ENCODE data around the gene SMARCE1.

DNA sequence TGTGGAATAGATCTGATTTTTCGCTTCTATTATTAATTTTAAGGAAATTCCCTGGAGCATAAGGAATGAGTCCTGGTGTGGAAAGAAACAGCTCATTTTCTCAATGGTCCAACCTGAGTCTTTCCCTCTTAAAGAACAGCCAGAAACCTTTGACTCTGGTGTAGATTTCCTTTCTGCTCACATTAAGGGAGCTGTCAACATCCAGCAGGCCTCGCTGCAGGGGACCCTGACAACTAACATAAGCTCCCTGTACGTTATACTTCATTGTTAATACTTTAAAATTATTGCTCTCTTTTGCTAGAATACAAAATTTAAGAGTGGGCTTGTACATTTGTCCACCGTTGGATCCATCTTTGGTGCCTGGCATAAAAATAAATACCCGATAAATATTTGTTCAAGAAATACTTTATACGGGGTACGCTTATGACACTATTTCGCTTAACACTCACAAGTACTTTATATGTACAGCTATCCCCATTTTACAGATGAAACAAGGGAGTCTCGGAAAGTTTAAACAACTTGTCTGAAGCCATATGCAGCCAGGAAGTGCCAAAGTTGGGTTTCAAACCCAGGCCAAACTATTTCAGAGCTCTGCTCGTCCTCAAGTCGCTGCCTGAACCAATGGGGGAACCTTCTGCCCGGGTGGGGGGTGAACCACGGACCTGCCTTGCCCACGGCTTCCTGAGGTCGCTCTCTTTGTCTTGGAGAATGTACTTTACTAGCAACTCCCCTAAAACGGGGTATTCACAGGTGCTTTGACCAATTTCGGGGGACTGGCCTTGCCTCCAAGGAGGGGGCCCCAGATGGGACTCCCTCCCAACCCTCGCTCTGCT lies 611 bp downstream of the SMARCE1 start:
- TF ChIP-seq, protein P1, sequence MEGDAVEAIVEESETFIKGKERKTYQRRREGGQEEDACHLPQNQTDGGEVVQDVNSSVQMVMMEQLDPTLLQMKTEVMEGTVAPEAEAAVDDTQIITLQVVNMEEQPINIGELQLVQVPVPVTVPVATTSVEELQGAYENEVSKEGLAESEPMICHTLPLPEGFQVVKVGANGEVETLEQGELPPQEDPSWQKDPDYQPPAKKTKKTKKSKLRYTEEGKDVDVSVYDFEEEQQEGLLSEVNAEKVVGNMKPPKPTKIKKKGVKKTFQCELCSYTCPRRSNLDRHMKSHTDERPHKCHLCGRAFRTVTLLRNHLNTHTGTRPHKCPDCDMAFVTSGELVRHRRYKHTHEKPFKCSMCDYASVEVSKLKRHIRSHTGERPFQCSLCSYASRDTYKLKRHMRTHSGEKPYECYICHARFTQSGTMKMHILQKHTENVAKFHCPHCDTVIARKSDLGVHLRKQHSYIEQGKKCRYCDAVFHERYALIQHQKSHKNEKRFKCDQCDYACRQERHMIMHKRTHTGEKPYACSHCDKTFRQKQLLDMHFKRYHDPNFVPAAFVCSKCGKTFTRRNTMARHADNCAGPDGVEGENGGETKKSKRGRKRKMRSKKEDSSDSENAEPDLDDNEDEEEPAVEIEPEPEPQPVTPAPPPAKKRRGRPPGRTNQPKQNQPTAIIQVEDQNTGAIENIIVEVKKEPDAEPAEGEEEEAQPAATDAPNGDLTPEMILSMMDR (conservative IDR thresholded peaks at IDR 0.05 in 1 of 2, IDR thresholded peaks at IDR 0.05 in 1 of 2; ENCODE audit: extremely low read depth in 1 of 2, insufficient read depth in 1 of 2, low read depth in 1 of 2, low read length in 2 of 2): no peak
- no peak for TF ChIP-seq EZH2 (IDR thresholded peaks at IDR 0.05; ENCODE audit: borderline replicate concordance, low read length)

Measured in mammary epithelial cell (primary cell).